ENCODE results near the gene PRDM8. TPM values are rescaled to one million over a fixed set of nuclear protein-coding genes. Genes with fewer than 3 reads are reported as not detected.
A peak's percentile ranks its signal among the peaks of the same experiment; 100 is the strongest.

PRDM8 gene
- total RNA-seq, 1 donor from 2014 or later: 0.07 TPM

GRCh38 chr4:80198441-80198837 lies 1.1 kb downstream of the PRDM8 start:
- no peak overlapping the region for H3K27ac Mint-ChIP-seq (ENCODE audit: unreplicated experiment)
- TF ChIP-seq CTCF (IDR thresholded peaks at IDR 0.05): no peak
- no peak for DNase-seq (ENCODE audit: low spot score)
- H3K4me3 Mint-ChIP-seq (ENCODE audit: unreplicated experiment): no peak overlapping the region
- H3K4me1 Mint-ChIP-seq (ENCODE audit: low read depth): peaks cover 29% of the 10 kb centered on the region
- H3K9me3 Mint-ChIP-seq (ENCODE audit: low read depth): no peaks in the 10 kb centered on the region
- peaks cover 81% of the 10 kb centered on the region for H3K27me3 Mint-ChIP-seq (ENCODE audit: low read depth)
- H3K36me3 Mint-ChIP-seq (ENCODE audit: low read depth): no peaks in the 10 kb centered on the region

- no peak for DNase-seq (ENCODE audit: low spot score)
- peaks cover 78% of the 10 kb centered on the region for H3K27me3 Mint-ChIP-seq (ENCODE audit: low read depth)
- H3K4me3 Mint-ChIP-seq (ENCODE audit: unreplicated experiment): no peak overlapping the region
- H3K36me3 Mint-ChIP-seq (ENCODE audit: low read depth): no peaks in the 10 kb centered on the region
- H3K4me1 Mint-ChIP-seq (ENCODE audit: low read depth): peaks cover 29% of the 10 kb centered on the region
- H3K27ac Mint-ChIP-seq (ENCODE audit: unreplicated experiment): no peak overlapping the region
- H3K9me3 Mint-ChIP-seq (ENCODE audit: low read depth): no peaks in the 10 kb centered on the region
- TF ChIP-seq CTCF (IDR thresholded peaks at IDR 0.05): no peak
Measured at GRCh38 chr4:80199004-80199560, 1.8 kb downstream of the PRDM8 start.

GRCh38 chr4:80199947-80200346 lies 2.6 kb downstream of the PRDM8 start:
- no peak for DNase-seq (ENCODE audit: low spot score)
- H3K36me3 Mint-ChIP-seq (ENCODE audit: low read depth): no peaks in the 10 kb centered on the region
- H3K27ac Mint-ChIP-seq (ENCODE audit: unreplicated experiment): no peak overlapping the region
- no peaks in the 10 kb centered on the region for H3K9me3 Mint-ChIP-seq (ENCODE audit: low read depth)
- TF ChIP-seq CTCF (IDR thresholded peaks at IDR 0.05): no peak
- H3K4me1 Mint-ChIP-seq (ENCODE audit: low read depth): peaks cover 29% of the 10 kb centered on the region
- H3K27me3 Mint-ChIP-seq (ENCODE audit: low read depth): peaks cover 79% of the 10 kb centered on the region
- no peak overlapping the region for H3K4me3 Mint-ChIP-seq (ENCODE audit: unreplicated experiment)

- peaks cover 28% of the 10 kb centered on the region for H3K4me1 Mint-ChIP-seq (ENCODE audit: low read depth)
- H3K9me3 Mint-ChIP-seq (ENCODE audit: low read depth): no peaks in the 10 kb centered on the region
- no peak for DNase-seq (ENCODE audit: low spot score)
- no peak overlapping the region for H3K4me3 Mint-ChIP-seq (ENCODE audit: unreplicated experiment)
- no peaks in the 10 kb centered on the region for H3K36me3 Mint-ChIP-seq (ENCODE audit: low read depth)
- no peak for TF ChIP-seq CTCF (IDR thresholded peaks at IDR 0.05)
- peaks cover 75% of the 10 kb centered on the region for H3K27me3 Mint-ChIP-seq (ENCODE audit: low read depth)
- H3K27ac Mint-ChIP-seq (ENCODE audit: unreplicated experiment): no peak overlapping the region
Measured at GRCh38 chr4:80201252-80202151, 4.2 kb downstream of the PRDM8 start.

- Mint-ChIP-seq H3K27me3 (ENCODE audit: low read depth) (peaks cover 68% of the 10 kb centered on the region), H3K4me1 (ENCODE audit: low read depth) (peaks cover 21% of the 10 kb centered on the region), H3K9me3 (ENCODE audit: low read depth) (no peaks in the 10 kb centered on the region), H3K27ac (ENCODE audit: unreplicated experiment) (no peak overlapping the region), H3K36me3 (ENCODE audit: low read depth) (no peaks in the 10 kb centered on the region), H3K4me3 (ENCODE audit: unreplicated experiment) (peak overlapping the region; percentile 61)
- DNase-seq (ENCODE audit: low spot score): no peak
- TF ChIP-seq CTCF (IDR thresholded peaks at IDR 0.05): peak; percentile 90
Measured at GRCh38 chr4:80202190-80202711, 4.9 kb downstream of the PRDM8 start.

Measured in chondrocyte (in vitro differentiated cells).